Fibroblast of skin of left biceps (primary cell): ENCODE results near the gene YIPF5.

ENCODE experiments used
- DNase-seq, 2 experiments: peaks; one replicate each; pipeline ENCODE4 v3.0.0-alpha.2; 2013; ENCODE audit warnings: low read depth in 2 of 2

YIPF5 gene

DNA sequence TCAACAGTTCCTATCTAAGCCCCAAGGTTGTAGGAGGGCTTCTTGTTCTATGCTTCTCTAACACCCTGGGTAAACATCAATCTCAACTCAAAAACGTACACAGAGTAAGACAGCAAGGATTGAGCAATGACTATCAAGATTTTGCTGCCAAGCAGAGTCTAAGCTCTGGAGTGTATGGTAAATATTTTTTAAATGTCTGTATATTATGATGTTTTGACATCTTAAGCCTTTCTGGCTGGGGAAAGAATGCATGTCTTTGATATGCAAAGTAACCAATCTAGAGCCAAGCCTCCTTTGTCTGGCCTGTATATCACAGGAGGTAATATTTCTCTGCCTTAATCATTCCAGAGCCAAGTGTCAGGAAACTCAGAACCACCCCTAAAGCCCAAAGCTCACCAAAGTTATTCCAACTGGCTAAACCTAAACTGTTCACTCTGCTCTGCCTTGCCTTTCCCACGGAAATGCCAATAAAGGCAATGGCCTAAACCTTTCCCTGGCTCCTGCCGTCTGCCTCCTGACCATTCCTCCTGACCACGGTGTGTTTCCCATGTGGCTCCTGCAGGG, 45.2 kb downstream of the YIPF5 start:
- DNase-seq = peak; percentile 49 to 57

DNA sequence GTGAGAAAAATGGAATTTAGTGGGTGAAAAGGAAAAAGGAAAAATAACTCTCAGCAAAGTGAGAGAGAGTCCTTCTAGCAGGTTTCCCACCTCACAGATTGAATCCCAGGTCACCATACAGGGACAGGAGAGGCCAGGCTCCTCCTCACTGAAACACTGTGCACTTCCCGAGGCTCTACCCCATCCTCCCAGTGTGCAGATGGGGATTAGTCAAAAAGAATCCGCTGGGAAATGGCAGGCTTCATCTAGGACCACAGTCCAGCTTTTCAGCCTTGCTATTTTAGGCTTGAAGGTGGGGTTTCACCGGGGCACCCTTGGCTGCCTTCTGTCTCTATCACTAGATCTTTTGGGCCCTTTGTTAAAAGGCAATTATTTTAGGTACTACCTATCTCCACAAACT, 47.8 kb downstream of the YIPF5 start:
- DNase-seq = no peak

DNA sequence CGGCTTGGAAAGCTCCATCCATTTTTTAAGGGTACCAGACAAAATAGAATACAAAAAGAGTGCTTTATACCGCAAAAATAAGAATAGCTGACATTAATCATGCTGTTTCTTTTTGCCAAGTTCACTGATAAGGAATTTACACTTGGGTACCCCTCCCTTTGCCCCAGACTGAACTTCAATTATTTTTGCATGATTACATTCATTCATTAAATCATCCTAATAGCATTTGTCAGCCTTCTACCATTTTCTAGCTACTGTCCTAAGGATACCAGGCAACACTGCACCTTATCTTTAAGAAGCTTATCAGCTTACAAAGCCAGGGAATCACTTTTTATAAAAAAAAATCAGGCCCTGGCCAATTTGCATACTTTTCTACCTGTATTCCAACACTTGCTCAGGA, 48.4 kb downstream of the YIPF5 start:
- DNase-seq = no peak

DNA sequence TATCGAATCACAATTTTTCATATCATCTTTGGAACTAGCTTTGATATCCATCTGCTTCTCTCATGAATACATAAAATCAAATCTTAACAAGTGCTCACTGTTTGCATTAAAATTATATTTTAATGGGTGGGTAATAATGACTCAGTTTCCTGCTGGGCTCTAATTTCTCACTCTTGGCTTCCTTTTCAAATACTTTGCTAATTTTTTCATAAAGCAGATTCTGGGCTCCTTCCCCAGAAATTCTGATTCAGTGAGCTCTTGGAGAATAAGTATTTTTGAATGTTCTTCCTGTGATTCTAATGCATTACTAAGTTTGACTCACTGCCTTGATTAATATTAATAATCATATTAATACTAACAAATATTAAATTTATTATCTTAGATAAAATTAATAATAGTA, 48.9 kb downstream of the YIPF5 start:
- no peak for DNase-seq

DNA sequence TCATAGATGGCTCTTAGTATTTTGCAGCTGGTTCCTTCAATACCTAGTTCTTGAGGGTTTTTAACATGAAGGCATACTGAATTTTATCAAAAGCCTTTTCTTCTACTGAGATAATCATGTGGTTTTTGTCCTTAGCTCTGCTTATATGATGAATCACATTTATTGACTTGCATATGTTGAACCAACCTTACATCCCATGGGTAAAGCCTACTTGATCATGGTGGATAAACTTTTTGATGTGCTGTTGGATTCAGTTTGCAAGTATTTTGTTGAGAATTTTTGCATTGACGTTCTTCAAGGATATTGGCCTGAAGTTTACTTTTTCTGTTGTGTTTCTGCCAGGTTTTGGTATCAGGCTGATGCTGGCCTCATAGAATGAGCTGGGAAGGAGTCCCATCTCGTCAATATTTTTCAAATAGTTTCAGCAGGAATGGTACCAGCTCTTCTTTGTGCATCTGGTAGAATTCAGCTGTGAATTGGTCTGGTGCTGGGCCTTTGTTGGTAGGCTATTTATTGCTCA, 49.7 kb downstream of the YIPF5 start:
- DNase-seq = no peak

GRCh38 chr5:144117412-144117811, 53.0 kb downstream of the YIPF5 start:
- DNase-seq = no peak

DNA sequence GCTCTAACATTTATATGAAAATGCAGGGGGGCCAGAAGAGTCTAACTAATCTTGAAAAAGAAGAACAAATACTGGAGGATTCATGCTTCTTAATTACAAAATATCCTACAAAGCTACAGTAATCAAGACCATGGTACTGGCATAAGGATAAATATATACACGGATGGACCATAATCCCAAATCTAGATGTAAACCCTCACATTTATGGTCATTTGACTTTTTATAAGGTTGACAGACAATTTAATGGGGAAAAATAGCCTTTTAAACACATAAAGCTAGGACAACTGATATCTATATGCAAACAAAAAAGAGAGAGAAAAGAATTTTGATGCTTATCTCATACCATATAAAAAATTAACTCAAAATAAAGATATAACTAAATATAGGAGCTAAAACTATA, 55.9 kb downstream of the YIPF5 start:
- DNase-seq = no peak
